CD4-positive, alpha-beta T cell treated with Interferon gamma for 1 hour (primary cell): ENCODE measurements around the gene DNAJC9.
"Not testable (repeated sequence)": the region's sequence is repeated elsewhere in the genome, so short reads cannot be mapped to it uniquely, and the experiment has no call there.

ENCODE experiments used
- DNase-seq: peaks from one replicate; pipeline ENCODE4 v3.0.0-alpha.2; 2020

Gene DNAJC9, protein sequence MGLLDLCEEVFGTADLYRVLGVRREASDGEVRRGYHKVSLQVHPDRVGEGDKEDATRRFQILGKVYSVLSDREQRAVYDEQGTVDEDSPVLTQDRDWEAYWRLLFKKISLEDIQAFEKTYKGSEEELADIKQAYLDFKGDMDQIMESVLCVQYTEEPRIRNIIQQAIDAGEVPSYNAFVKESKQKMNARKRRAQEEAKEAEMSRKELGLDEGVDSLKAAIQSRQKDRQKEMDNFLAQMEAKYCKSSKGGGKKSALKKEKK

GRCh38 chr10:73246646-73247508 lies at the start of gene DNAJC9:
TSS of gene DNAJC9 (minus strand) at chr10:73247255. CDS start at chr10:73247189, 66 bp downstream.
- DNase-seq = peak; percentile 94

DNA sequence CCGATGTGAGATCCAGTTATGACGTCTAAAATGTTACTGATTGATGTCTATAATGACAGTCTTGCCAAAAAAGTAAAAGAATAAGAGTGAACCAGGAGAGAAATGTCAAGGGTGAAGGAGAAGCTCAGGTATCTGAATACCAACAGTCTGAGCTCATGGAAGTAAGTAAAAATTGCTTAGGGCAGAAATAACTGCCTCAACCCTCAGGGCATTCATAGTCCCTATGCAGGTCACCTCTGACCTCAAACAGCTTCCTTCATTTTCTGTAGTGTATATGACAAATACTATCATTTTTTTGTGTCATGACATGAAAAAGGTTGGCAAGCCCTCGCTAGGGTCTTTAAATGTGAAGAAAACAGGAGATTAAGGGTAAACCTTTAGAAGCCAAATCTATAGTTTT lies 46.4 kb upstream of the DNAJC9 start:
- no peak for DNase-seq

DNA sequence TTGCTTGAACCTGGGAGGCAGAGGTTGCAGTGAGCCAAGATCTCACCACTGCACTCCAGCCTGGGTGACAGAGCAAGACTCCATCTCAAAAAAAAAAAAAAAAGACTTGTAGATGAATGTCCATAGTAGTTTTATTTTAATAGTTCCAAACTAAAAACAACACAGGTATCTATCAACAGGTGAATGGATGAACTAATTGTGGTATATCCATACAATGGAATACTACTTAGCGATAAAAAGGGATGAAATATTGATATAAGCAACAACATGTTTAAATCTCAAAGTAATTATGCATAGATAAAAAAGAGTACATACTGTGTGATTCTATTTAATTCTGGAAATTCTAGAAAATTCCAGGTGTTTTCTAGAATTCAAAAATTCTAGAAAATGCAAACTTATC lies 42.9 kb upstream of the DNAJC9 start:
- no peak for DNase-seq

DNA sequence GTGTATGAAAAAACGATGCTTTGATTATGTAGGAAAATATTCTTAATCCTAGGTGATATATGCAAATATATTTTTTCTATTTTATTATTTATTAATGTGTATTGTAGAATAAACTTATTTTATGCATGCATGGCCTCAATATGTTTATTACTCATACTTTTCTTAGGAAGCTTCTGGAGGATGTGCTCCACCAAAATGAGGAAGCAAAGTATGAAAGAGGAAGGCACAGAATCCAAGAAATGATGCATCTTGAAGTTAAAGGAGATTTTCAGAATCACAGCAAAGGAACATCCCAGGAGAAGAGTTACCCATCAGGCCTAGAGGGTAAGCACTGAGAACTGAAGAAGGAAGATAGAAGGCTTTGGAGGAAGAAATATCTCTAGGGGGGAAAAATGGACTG lies 40.4 kb upstream of the DNAJC9 start:
- DNase-seq = no peak

- DNase-seq = no peak
Measured at GRCh38 chr10:73281097-73281496, 34.0 kb upstream of the DNAJC9 start.

DNA sequence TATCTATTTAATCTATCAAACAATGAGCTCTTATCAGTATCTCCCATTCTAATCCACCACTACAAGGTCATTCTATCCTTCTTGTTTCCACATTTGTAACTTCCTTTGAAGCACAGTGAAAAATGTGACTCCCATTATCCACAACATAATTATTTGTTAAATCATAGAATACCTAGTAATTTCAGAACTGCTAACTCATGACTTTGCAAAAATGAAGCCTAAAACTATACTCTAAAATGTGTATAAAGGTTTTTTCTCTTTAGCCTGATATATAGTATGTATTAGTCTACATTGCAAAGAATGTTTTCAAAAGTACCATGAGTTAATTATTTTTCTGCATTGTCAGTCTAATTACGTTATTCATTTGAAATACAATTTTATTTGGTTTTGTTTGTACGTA lies 17.4 kb upstream of the DNAJC9 start:
- no peak for DNase-seq

- no peak for DNase-seq
Measured at GRCh38 chr10:73263693-73264347, 16.8 kb upstream of the DNAJC9 start.

DNA sequence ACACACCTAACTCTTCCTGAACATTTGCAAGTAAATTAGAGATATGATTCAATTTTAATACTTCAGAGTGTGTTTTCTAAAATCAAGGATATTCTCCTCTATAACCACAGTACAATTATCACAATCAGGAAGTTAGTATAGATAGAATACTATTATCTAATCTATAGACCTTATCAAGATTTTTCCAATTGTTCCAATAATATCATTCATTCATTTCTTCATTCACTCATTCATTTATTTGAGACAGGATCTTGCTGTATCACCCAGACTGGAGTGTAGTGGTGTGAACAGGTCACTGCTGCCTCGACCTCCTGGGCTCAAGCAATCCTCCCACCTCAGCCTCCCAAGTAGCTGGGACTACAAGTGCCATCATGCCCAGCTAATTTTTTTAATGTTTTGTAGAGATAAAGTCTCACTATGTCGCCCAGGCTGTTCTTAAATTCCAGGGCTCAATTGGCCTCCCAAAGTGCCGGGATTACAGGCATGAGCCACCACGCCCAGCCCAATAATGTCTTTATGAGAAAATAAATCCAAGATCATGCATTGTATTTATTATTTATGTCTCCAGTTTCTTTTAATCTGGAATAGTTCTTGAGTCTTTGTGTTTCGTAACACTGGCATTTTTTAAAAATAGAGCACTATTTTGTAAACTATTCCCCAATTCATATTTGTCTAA lies 16.0 kb upstream of the DNAJC9 start:
- DNase-seq = no peak

GRCh38 chr10:73262105-73262730 lies 15.2 kb upstream of the DNAJC9 start:
- DNase-seq = no peak

DNA sequence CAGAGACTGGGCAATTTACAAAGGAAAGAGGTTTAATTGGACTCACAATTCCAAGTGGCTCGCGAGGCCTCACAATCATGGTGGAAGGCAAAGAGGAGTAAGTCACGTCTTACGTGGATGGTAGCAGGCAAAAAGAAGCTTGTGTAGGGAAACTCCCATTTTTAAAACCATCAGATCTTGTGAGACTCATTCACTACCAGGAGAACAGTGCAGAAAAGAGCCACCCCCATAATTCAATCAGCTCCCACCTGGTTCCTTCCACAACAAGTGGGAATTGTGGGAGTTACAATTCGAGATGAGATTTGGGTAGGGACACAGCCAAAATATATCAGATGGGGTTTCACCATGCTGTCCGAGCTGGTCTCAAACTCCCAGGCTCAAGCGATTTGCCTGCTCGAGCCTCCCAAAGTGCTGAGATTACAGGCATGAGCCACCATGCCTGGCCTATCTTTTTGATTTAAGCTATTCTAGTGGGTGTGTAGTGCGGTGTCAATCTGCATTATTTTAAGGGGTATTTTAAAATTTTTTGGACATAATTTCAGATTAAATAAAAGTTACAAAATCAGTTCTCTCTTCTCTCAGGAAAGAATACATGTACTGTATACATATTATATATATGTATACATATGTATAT lies 14.4 kb upstream of the DNAJC9 start:
- DNase-seq = no peak

DNA sequence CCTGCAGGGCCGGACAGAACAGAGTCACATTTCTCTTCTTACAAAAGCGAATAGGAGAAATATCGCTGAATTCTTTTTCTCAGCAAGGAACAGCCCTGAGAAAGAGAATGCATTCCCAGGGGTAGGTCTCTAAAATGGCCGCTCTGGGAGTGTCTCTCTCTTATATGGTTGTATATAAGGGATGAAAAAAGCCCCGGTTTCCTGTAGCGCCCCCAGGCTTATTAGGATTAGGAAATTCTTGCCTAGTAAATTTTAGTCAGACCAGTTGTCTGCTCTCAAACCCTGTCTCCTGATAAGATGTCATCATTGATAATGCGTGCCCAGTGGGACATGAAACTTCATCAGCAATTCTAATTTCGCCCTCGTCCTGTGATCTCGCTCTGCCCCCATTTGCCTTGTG lies 11.6 kb upstream of the DNAJC9 start:
- not testable (repeated sequence) for DNase-seq

DNA sequence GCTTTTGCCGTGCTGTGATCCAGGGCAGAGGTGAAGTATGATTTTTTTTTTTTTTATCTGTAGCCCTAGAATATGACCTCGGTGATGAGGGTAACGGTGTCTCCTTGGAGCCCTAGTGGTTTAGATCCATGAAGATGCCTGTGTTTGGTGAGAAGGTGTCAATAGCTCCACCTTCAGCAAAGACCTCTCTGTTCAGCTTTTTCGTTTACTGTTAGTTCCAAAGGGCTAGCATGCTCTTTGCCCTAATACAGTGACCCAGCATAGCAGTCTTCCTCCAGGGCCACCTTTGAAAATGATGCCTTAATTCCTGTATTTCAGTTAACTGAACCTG lies 6.1 kb upstream of the DNAJC9 start:
- DNase-seq = no peak

DNA sequence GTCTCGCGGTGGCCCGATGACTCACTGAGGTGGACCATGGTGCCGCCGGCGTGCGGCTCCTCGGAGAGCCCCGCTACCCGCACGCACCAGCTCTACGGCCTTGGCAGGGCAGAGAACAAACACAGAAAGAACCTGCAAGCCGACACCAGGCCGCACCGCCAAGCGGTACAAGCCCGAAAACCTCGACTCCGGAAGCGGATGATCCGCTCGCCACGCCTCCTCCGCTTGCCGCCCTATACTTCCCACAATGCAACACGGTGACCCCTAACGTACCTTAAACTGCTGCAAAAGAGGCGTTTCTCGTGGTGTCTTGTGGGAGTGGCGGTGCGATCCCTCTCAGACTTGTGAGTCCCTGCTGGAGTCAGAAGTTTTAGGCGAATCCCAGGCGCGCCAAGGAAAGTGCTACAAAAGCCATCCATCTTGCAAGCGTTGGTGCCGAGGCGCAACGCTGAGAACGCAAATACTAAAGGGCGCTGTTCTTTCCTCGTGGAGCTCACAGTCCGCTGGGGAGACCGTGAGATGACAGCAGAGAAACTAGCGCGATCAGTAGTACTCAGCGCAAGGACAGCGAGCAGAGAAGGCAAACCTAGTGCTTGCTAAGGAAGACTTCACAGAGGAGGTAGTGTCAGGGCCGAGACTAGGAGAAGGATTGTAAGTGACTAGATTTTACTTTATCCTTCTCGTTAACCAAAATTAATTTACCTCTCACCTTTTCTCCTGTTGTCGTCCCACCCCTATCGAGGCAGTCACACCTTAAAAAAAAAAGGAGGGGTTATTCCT lies 5.6 kb upstream of the DNAJC9 start, which contains the start of gene MRPS16:
TSS of gene MRPS16 (minus strand) at position 200 of the 780 bp plus-strand sequence. CDS start at position 38, 162 bp downstream.
- peak; percentile 90 for DNase-seq

DNA sequence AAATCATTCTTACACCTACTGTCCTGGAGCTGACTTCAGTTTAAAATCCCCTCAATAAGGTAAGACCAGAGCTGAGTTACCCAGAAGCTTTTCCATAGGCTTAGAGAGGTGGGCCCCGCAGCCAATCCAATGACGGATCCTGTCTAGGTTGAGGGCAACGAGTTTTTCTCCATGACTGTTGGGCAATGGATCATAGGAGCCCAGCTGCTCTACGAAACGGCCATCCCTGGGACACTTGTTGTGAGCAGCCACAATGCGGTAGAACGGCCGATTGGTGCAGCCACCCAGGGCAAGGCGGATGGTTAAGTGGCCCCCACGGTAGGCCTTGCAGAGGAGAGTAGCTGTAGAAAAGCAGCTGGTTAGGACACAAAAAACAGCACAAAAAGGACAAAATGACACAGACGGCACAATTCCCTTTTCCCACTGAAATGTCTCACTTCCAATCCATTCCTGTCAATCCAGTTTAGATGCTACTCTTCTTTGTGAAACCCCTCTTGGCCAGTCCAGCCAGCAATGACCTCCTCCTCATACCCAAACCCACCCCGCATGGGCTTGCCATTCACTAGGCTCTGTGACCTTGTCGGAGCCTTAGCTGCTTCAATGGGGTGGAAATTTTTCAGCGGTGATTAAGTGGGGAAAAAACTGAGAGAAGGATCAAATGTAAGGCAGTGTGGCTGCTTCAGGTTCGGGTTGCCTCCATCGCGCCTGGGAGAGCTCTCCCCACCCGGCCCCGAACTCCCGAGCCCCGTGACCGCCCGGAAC lies 4.8 kb upstream of the DNAJC9 start:
- DNase-seq = no peak

GRCh38 chr10:73248259-73248724 lies 1.2 kb upstream of the DNAJC9 start:
- DNase-seq = no peak

- no peak for DNase-seq
Measured at GRCh38 chr10:73247509-73248258, 629 bp upstream of the DNAJC9 start.

DNA sequence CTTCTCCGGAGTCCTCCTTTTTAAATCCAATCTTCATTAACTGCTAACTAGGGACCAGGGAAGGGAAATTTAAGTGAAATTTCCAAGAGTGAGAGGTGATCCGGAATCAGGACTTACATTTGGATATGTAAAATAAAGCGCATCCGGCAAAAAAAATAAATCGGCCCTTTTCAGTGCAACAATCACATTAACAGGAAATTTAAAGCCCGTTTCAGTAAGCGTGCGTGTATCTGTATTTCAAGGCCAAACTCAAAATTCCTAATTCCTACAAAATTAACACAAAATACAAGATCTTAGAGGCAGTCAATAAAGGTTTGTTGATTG lies 771 bp downstream of the DNAJC9 start:
- DNase-seq = no peak

- DNase-seq = no peak
Measured at GRCh38 chr10:73244866-73245477, 2.1 kb downstream of the DNAJC9 start.

GRCh38 chr10:73239908-73240307 lies 7.1 kb downstream of the DNAJC9 start:
- DNase-seq = no peak
